ENCODE measurements around the gene SETD4.
"Not testable (repeated sequence)": the region's sequence is repeated elsewhere in the genome, so short reads cannot be mapped to it uniquely, and the experiment has no call there.

The SETD4 gene, protein sequence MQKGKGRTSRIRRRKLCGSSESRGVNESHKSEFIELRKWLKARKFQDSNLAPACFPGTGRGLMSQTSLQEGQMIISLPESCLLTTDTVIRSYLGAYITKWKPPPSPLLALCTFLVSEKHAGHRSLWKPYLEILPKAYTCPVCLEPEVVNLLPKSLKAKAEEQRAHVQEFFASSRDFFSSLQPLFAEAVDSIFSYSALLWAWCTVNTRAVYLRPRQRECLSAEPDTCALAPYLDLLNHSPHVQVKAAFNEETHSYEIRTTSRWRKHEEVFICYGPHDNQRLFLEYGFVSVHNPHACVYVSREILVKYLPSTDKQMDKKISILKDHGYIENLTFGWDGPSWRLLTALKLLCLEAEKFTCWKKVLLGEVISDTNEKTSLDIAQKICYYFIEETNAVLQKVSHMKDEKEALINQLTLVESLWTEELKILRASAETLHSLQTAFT

DNA sequence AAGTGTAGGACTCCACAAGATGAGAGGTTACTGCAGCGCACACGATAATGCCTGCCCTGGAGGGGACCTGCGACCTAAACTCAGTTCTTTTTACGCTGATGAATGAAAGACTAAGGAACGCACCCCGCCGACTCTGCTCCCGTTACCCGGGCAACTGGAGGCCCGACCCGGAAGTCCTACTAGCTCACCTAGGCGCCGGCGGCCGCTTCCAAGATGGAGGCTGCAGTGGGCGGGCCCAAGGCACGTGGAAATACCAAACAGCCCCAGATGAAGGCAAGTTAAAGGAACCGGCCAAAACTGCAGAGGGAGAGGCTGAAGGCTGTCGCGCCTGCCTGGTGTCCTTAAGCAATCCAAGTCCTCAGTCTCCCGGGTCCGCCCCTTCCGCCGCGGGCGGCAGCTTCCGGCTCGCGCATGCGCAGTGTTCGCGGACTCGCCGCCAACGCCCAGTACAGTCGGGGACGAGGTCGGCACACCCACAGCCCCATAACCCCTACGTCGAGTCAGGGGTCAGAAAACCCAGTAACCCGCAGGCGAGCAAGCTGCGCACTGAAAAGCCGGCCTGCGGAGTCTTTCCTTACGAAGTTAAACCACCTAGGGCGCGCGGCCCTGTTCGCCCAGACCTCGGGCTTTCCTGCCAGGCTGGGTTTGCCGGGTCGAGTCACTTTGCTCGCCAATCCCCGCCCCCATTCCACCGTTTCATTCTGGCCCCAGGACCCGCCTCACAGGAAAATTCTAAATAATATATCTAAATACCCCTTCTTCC, at the start of gene SETD4:
SETD4 (minus strand) TSS at position 368 of the 763 bp plus-strand sequence. CDS start 1,638 bp downstream, outside the sequence.
- peak; percentile 92 for FAIRE-seq
- DNase-seq (ENCODE audit: extremely low spot score, insufficient read length, low read depth), result peak; percentile 96

DNA sequence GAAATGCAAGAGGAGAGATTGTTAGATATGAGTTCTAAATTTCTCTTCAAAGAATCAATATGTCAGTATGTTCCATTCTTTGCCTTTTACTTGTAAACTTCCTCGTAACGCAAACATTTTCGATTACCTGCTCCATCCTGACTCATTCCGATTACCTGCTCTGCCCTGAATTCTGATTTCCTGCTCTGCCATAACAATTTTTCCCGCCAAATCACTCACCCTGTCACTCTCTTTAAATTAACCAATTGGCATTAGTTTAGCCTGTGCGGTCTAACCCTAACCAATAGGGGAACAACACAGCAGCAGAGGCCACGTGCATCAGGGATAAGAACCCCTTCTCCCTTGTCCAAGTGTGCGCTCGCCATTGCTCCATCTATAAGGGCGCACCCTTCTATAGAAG, 49.5 kb upstream of the SETD4 start:
- no peak for DNase-seq (ENCODE audit: extremely low spot score, insufficient read length, low read depth)
- FAIRE-seq, result no peak

DNA sequence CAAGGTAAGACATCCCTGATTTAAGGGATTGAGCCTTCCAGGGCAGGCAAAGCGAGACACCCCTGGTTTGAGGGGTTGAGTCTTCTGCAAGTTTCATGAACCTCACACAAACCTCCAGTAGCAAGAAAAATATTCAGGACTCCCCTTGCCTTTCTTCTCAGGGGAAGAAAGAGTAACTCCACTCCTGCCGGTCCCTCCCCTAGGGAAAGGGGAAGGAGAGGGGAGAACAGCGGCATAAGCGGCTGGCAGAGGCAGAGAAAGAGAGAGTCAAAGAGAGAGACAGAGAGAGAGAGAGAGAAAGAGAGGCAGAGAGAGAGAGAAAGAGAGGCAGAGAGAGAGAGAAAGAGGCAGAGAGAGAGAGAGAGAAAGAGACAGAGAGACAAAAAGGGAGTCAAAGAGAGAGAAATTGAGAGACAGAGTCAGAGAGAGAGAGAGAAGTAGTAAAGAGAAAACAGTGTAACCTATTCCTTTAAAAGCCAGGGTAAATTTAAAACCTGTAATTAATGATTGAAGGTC, 45.1 kb upstream of the SETD4 start:
- FAIRE-seq (no peak), DNase-seq (ENCODE audit: extremely low spot score, insufficient read length, low read depth) (no peak)

DNA sequence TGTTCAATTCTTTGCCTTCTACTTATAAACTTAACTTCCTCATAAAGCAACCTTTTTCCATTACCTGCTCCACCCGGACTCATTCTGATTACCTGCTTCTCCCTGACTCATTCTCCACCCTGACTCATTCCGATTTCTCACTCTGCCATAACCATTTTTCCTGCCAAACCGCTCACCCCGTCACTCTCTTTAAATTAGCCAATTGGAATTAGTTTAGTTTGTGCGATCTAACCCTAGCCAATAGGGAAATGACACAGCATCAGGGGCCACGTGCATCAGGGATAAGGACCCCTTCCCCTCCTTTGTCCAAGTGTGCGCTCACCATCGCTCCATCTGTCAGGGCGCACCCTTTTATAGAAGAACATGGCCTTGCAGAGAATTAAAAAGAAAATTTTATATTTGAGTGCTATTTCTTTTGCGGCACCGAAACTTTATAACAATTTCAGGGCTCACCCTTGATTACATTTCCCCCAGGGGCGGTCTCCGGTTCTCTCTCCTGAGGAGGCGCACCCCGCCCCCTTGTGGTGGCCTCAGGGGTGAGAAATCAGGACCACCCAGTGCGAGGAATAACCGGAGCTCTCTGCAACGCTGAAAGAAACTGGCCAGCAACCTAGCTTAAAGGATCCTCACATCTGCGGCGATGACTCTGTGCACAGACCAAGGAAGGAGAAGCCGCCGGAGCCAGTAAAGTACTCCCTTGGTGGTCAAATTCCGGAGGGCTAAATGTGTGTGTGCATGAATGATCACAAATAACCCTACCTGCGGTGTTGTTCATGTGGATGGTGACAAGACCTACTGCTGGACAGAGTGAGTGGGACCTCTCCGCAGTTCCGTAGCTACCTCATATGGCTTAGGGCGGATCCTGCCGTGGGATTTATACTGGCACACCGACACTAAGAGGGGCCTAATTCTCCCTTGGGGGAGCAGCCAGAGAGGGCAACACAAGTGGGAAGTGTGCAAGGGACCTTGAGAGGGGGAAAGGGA, 44.3 kb upstream of the SETD4 start:
- FAIRE-seq (no peak), DNase-seq (ENCODE audit: extremely low spot score, insufficient read length, low read depth) (no peak)

DNA sequence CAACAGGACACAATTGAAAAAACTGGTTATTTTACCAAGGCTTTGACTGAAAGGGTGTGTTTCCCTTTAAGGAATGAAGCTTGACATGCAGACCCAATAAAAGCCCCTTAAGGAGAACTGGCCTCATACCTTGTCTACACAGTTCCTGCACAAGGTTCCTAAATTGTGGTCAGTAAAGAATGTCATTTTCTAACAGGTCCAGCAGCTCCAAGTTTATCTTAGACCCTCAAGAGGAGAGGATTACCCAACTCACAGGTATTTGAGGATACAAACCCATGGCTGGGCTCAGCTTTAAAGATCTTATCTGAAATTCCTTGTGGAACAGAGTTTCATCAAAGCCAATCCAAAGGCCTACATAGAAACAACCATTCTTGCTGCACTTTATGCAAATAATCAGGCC, 43.1 kb upstream of the SETD4 start:
- no peak for FAIRE-seq
- no peak for DNase-seq (ENCODE audit: extremely low spot score, insufficient read length, low read depth)

DNA sequence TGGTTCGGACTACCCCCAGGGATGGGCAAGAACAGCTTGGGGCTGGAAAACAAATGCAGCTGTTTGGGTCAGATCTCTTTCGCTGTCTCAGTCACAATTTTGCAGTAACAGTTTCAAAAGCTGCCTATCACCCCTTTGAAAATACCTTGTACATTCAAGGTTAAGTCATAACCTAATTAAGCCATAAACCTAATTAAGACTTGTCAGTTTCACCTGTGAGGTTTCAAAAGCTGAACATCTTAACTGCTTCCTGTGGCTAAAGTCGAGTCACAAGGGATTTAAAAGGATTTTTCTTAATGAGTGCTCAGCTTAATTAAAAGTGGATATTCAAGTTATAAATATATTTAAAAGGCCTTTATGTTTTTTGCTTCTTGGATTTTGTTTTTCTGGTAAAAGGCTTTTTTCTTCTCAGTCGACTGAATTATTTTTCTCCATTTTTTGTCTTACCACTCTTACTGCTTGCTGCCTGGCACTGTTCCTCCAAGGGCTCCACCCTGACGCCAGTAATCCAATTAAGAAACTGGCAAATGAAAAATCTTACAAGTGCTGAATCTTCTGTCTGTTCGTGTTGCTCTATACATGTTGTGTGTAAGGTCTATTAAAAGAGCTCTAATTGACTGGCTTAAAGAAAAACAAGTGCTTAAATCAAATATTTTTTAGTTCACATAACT, 40.8 kb upstream of the SETD4 start:
- FAIRE-seq (no peak), DNase-seq (ENCODE audit: extremely low spot score, insufficient read length, low read depth) (no peak)

DNA sequence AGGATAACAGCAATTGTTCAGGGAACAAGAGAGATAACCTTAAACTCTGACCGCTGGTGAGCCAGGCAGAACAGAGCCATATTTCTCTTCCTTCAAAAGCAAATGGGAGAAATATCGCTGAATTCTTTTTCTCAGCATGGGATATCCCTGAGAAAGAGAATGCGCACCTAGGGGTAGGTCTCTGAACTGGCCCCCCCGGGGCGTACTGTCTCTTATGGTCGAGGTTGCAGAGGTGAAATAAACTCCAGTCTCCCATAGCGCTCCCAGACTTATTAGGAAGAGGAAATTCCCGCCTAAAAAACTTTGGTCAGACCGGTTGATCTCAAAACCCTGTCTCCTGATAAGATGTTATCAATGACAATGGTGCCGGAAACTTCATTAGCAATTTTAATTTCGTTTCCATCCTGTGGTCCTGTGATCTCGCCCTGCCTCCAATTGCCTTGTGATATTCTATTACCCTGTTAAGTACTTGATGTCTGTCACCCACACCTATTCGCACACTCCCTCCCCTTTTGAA, 39.4 kb upstream of the SETD4 start:
- FAIRE-seq; DNase-seq (ENCODE audit: extremely low spot score, insufficient read length, low read depth): not testable (repeated sequence)

DNA sequence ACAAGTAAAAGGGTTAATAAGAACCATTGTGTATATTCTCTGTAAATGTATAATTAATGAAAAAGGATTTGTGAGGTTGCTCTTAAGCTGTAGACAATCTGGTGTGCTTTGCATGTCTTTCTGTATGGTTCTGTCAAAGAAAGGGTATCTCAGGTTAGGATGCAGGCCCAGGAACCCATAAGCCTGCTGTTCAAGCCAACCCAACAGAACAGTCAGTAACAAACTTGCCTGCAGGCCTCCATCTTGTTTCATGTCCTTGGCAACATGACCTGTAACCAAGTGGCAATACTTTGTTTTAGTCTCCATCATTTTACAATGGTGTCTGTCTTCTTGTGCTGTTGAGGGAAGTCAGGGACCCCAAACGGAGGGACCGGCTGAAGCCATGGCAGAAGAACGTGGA, 38.7 kb upstream of the SETD4 start:
- FAIRE-seq, result no peak

DNA sequence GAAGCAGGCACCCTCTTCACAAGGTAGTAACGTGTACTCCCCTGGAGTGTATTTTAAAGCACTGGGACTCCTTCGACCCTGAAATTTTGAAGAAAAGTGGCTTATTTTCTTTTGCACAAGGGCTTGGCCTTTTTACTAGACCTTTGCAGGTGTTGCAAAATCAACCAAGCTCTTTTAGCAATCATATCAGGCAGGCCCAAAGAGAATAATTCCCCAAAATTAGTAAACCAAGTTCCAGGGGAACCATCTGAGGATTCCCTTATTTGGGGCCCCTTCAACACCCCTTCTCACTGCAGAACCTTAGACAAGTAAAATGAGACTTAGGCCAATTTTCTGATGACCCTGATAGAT, 37.8 kb upstream of the SETD4 start:
- FAIRE-seq (no peak), DNase-seq (ENCODE audit: extremely low spot score, insufficient read length, low read depth) (no peak)

More for the DNA sequence above, 38.7 kb upstream of the SETD4 start:
- no peak for DNase-seq (ENCODE audit: extremely low spot score, insufficient read length, low read depth)

DNA sequence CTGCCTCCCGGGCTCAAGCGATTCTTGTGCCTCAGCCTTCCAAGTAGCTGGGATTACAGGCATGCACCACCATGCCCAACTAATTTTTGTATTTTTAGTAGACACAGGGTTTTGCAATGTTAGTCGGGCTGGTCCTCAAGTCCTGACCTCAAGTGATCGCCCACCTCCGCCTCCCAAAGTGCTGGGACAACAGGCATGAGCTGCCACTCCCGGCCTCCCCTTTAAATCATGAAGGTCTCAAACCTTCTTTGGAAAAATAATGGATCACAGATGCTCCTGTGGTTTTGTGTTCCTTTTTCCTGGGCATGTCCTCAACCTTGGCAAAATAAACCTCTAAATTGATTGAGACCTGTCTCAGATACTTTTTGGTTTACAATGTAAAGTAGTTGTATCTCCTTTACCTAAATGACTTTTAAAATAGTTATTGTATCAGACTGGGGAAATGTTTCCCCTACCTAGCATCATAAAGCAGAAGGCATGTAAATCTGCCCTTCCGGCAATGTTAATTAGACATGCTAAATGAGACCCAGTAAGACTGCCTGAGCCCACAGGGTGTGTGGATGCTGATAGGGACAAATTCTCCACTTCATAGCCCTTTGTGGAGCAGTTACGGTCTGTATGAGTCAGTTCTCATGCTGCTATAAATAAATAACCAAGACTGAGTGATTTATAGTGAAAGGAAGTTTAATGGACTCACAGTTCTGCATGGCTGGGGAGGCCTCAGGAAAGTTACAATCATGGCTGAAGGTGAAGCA, 37.3 kb upstream of the SETD4 start:
- FAIRE-seq (peak; percentile 60), DNase-seq (ENCODE audit: extremely low spot score, insufficient read length, low read depth) (no peak)

DNA sequence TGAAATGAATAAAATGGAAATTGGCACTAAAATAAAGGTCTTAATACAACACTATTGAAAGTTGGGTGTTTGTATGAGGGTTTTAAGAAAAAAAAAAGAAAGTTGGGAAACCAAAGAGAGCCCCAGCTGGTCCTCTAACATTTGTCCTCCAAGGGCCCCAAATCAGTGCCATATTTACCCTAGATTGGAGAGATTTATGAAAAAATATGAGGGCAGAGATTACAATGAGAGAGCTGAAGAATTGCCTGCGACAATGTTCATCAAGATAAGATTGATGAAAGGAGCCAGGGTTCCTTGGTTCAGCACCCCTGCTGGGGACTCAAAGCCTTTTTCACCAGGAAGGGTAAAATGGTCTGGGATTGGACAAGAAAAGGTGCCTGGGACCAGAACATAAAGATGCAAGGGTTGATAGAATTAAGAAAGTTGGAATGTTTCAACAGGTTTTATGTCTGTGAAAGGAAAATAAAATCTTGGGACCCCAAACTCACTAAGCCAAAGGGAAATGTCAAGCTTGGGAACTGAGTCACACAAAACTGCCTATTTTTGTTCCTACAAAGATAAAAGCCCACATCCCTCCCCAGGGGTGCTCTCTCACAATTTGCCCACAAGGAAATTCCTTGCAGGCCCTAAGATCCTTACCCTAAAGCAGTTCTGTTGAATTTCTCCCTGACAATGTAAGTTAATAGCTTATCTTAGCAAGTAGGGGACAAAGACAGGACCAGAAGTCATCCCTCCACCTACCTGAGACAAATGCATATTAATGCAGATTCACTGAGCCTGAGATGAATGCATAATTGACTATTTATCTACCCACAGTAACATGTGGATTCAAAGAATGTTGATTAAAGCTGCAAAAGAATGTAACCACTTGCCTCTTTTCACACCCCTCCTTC, 36.3 kb upstream of the SETD4 start:
- no peak for DNase-seq (ENCODE audit: extremely low spot score, insufficient read length, low read depth)
- no peak for FAIRE-seq

DNA sequence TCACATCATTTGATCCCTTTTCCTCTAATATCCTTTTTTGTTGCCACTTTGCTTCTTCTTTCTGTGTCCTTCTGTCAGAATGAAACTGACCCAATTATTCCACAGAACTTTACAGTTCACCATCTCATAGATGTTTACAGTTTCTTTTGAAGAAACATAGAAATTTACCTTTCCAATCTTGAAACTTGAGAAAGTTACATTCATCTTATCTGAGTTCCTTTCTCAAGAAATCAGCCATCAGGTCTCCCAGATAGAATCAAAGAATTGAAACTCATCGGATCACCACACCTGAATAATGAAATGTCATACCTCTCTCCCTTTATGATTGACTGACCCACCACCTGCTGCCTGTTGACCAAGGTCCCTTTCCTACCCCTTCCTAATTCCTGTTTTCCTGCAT, 33.2 kb upstream of the SETD4 start:
- FAIRE-seq, result no peak
- DNase-seq (ENCODE audit: extremely low spot score, insufficient read length, low read depth), result no peak

DNA sequence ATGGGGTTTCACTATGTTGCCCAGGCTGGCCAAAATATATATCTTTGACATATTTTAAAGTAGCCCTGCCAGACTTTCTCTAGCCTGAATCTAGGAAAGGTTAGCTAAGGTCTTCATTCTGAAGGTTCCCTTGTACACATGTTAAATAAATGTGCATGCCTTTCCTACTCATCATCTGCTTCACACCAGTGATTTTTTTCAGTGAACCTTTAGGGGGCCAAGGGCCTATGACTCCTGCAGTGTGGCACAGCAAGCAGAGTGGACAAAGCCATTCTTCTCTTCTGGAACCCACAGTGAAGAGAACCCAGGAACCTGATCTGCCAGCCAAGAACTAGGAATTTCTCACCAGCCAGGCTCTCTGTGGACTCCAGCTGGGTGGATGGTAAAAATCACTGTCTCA, 32.4 kb upstream of the SETD4 start:
- FAIRE-seq, result no peak
- no peak for DNase-seq (ENCODE audit: extremely low spot score, insufficient read length, low read depth)

DNA sequence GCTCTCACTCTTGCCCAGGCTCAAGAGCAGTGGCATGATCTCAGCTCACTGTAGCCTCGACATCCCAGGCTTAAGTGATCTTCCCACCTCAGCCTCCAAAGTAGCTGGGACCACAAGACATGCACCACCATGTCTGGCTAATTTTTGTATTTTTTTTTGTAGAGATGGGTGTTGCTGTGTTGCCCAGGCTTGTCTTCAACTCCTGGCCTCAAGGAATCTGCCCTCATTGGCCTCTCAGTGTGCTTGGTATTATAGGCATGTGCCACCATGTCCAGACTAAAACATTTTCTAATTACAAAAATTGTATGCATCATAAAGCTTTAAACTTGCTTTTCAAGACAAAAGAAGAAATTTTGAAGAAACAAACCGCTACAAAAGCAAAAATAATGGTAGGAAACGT, 29.6 kb upstream of the SETD4 start:
- FAIRE-seq (no peak), DNase-seq (ENCODE audit: extremely low spot score, insufficient read length, low read depth) (no peak)

DNA sequence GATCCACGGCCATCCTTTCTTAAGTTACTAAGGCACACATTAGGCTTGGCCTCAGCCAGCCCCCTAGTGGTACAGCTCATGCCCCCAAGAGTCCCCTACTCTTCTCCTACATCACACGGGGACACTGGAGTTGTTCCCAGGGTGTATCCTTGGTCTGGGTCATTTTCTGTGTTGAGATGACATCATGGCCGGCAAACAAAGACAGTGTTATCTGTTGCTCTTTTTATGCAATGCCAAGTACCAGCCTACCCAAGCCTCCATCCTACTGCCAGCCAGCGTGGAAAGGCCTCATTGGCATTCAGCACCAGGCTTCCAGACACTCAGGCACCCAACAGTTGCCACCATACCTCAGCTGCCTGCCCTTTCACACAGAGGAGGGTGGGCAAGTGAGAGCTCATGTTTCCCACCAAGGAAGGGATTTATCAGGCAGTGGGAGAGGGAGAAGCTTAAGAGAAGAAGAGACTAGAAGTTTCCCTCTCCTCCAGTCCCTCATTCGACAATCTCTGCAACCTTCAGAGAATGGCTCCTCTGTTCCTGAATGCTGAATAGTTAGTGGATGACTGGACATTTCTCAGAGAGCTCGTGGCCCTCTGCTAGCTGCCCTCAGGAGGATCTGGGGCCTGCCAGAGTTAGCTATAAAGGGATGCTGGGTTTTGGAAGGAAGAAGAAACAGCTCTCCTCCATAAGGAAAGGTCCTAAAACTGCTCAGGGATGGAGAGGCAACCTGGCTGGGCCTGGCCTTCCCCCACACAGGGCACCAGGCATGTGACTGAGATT, 27.2 kb upstream of the SETD4 start:
- no peak for DNase-seq (ENCODE audit: extremely low spot score, insufficient read length, low read depth)

DNA sequence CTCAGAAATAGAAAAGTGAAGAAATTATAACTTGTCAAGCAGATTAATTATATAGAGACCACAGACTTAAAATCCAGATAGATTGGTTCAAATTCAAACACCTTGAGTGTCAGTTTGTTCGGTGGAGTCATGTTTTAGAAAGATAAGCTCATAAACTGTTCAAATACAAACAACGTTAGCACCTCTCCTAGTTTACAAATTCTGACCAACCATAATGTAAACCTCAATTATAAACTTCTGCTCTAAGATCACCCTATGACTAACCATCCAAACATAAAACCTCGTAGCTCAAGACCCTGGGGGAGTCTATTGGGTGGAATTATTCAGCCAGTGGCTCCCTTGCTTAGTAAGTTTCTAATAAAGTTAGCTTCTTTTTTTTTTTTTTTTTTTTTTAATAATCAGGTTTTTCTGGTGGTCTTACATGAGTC, 21.9 kb upstream of the SETD4 start:
- no peak for FAIRE-seq

More for the DNA sequence above, 27.2 kb upstream of the SETD4 start:
- FAIRE-seq, result no peak

DNA sequence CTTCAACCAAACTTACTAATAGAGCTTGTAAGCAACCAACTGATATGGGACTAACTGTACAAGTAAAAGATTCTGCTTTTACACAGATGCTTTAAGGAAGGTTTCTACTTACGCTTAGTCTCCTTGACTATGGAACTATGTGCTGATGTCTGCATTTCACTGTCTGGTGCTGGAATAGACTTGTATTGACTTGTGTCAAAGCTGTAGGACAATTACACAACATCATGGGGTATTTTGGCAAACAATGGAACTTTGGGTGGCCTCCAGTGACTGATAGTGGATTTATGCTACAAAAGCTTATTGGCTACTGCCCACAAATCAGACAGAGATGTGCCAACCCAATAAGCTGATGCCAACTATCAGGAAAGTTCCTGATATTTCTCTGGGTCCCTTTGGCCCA, 20.1 kb upstream of the SETD4 start:
- DNase-seq (ENCODE audit: extremely low spot score, insufficient read length, low read depth) (no peak), FAIRE-seq (no peak)

More for the DNA sequence above, 21.9 kb upstream of the SETD4 start:
- DNase-seq (ENCODE audit: extremely low spot score, insufficient read length, low read depth), result no peak
